HEK293 (cell line): ENCODE results near the gene NUP85.

Experiments used
- YY1 ChIP-seq: fragments of 450-650 bp; formaldehyde crosslinking; IDR thresholded peaks from 2 replicates; pipeline ENCODE4 v1.5.1; 2018; ENCODE audit warnings: missing biosample characterization, missing genetic modification characterization
- ZBTB21 ChIP-seq: fragments of 450-650 bp; formaldehyde crosslinking; IDR thresholded peaks from 2 replicates; pipeline ENCODE4 v1.5.1; 2017; ENCODE audit warnings: missing biosample characterization, missing genetic modification characterization
- ZNF155 ChIP-seq: fragments of 450-650 bp; formaldehyde crosslinking; IDR thresholded peaks from 2 replicates; pipeline ENCODE4 v1.5.1; 2016; ENCODE audit warnings: missing biosample characterization, missing genetic modification characterization
- ZSCAN30 ChIP-seq: fragments of 450-650 bp; IDR thresholded peaks from 2 replicates; pipeline ENCODE4 v1.5.1; 2018; ENCODE audit warnings: missing biosample characterization, mild to moderate bottlenecking, missing genetic modification characterization, moderate library complexity
- ZSCAN4 ChIP-seq: fragments of 450-650 bp; formaldehyde crosslinking; IDR thresholded peaks from 2 replicates; pipeline ENCODE4 v1.5.1; 2017; ENCODE audit warnings: missing biosample characterization, missing genetic modification characterization
- TF ChIP-seq, protein P1 (sequence below): fragments of 450-650 bp; formaldehyde crosslinking; IDR thresholded peaks from 2 replicates; pipeline ENCODE4 v1.5.1; 2016; ENCODE audit warnings: missing biosample characterization, missing genetic modification characterization
- TF ChIP-seq, protein P2 (sequence below): fragments of 450-650 bp; formaldehyde crosslinking; IDR thresholded peaks from 2 replicates; pipeline ENCODE4 v1.5.1; 2016; ENCODE audit warnings: missing biosample characterization, missing genetic modification characterization

DNA sequence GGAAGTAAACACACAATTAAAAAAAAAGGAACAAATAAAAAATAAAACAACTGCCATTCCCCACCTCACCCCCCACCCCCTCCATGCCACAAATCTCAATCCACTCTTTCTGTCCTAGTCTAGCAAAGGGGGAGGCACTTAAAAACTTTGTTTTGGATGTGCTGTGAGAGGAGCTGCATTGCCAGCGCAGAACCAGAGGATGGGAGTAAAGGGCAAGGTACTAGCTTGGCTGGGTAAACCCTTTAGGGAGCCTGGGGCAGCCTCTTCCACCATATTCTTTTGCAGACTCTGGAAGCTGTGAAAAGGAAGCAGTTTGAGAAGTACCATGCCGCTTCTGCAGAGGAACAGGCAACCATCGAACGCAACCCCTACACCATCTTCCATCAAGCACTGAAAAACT lies 57.6 kb downstream of the NUP85 start:
- TF ChIP-seq, protein P1, sequence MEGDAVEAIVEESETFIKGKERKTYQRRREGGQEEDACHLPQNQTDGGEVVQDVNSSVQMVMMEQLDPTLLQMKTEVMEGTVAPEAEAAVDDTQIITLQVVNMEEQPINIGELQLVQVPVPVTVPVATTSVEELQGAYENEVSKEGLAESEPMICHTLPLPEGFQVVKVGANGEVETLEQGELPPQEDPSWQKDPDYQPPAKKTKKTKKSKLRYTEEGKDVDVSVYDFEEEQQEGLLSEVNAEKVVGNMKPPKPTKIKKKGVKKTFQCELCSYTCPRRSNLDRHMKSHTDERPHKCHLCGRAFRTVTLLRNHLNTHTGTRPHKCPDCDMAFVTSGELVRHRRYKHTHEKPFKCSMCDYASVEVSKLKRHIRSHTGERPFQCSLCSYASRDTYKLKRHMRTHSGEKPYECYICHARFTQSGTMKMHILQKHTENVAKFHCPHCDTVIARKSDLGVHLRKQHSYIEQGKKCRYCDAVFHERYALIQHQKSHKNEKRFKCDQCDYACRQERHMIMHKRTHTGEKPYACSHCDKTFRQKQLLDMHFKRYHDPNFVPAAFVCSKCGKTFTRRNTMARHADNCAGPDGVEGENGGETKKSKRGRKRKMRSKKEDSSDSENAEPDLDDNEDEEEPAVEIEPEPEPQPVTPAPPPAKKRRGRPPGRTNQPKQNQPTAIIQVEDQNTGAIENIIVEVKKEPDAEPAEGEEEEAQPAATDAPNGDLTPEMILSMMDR (tag by site-specific recombination): peak; percentile 45
- TF ChIP-seq YY1 (no peak), ZBTB21 (tag by site-specific recombination) (no peak), ZSCAN4 (no peak), ZSCAN30 (tag by site-specific recombination) (no peak), ZNF155 (tag by site-specific recombination) (no peak)
- TF ChIP-seq, protein P2, sequence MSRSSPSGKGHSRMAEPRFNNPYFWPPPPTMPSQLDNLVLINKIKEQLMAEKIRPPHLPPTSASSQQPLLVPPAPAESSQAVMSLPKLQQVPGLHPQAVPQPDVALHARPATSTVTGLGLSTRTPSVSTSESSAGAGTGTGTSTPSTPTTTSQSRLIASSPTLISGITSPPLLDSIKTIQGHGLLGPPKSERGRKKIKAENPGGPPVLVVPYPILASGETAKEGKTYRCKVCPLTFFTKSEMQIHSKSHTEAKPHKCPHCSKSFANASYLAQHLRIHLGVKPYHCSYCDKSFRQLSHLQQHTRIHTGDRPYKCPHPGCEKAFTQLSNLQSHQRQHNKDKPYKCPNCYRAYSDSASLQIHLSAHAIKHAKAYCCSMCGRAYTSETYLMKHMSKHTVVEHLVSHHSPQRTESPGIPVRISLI (tag by site-specific recombination): no peak
